GM19395 (cell line): ENCODE results near the gene SLC4A3.

ENCODE experiments used
- ATAC-seq: cut with Tn5 transposase; IDR thresholded peaks from one replicate; pipeline ENCODE4 v1.9.1; 2021; ENCODE audit warnings: mild to moderate bottlenecking, moderate library complexity; ENCODE audit not compliant: unreplicated experiment

Gene SLC4A3

GRCh38 chr2:219632760-219633105, 5.3 kb downstream of the SLC4A3 start:
- ATAC-seq, result no peak

- ATAC-seq, result no peak
These were observed 6.0 kb downstream of the SLC4A3 start for GRCh38 chr2:219633276-219634065.

GRCh38 chr2:219634171-219634940, 6.9 kb downstream of the SLC4A3 start:
- ATAC-seq, result no peak

GRCh38 chr2:219634951-219635751, 7.7 kb downstream of the SLC4A3 start:
- ATAC-seq, result no peak

- no peak for ATAC-seq
These were observed 8.9 kb downstream of the SLC4A3 start for GRCh38 chr2:219636144-219636915.

GRCh38 chr2:219636941-219637841, 9.8 kb downstream of the SLC4A3 start:
- no peak for ATAC-seq

GRCh38 chr2:219637842-219638185, 10.4 kb downstream of the SLC4A3 start:
- no peak for ATAC-seq

GRCh38 chr2:219638217-219638947, 11.0 kb downstream of the SLC4A3 start:
- no peak for ATAC-seq

GRCh38 chr2:219638948-219639755, 11.7 kb downstream of the SLC4A3 start:
- no peak for ATAC-seq

GRCh38 chr2:219641390-219642068, 14.1 kb downstream of the SLC4A3 start:
- no peak for ATAC-seq

- ATAC-seq, result no peak
These were observed 14.6 kb downstream of the SLC4A3 start for GRCh38 chr2:219642069-219642454.

- ATAC-seq, result peak; percentile 98
These were observed 15.1 kb downstream of the SLC4A3 start for GRCh38 chr2:219642465-219643083.

GRCh38 chr2:219643084-219643473, 15.6 kb downstream of the SLC4A3 start:
- no peak for ATAC-seq

- no peak for ATAC-seq
These were observed 16.5 kb downstream of the SLC4A3 start for GRCh38 chr2:219643788-219644398.

GRCh38 chr2:219644801-219645480, 17.5 kb downstream of the SLC4A3 start:
- ATAC-seq, result no peak
